Caco-2 (cell line): Measurements from ENCODE around the gene CDH2. TPM values are rescaled to one million over a fixed set of nuclear protein-coding genes. Genes with fewer than 3 reads are reported as not detected.

ENCODE experiments used
- BruUV-seq: library from RNA; stranded (reverse); fragments of 400-500 nt; replicated peaks from 2 replicates; lab custom pipeline; 2021; lab: Mats Ljungman, UMichigan
- CTCF ChIA-PET: fragments of 300-600 bp; sonication (Branson Sonifier 250); formaldehyde crosslinking; loops from one replicate; lab custom pipeline; 2022; ENCODE audit warnings: antibody characterized with exemption; lab: Charles Lee
- POLR2A ChIA-PET: fragments of 300-600 bp; sonication (Branson Sonifier 250); formaldehyde crosslinking; loops from one replicate; lab custom pipeline; 2022; ENCODE audit warnings: antibody characterized with exemption; lab: Charles Lee
- DNase-seq, 2 experiments: peaks; one replicate each; pipeline versions ENCODE4 v3.0.0 to v3.0.0-alpha.2; 2020 to 2022
- H3K27me3 ChIP-seq: replicated peaks from 2 replicates; pipeline ENCODE4 v1.6.0; 2011; ENCODE audit warnings: low read length; ENCODE audit not compliant: control insufficient read depth, insufficient read depth
- H3K36me3 ChIP-seq: 2 replicates; pipeline ENCODE4 v1.5.1; 2011; ENCODE audit warnings: low read length; ENCODE audit not compliant: control insufficient read depth, insufficient read depth
- H3K4me1 ChIP-seq: fragments of 250-450 bp; sonication (Bioruptor Pico); 2 replicates; pipeline ENCODE4 v1.5.1; 2020; ENCODE audit warnings: mild to moderate bottlenecking
- H3K4me3 ChIP-seq: 2 replicates; pipeline ENCODE4 v1.5.1; 2011; ENCODE audit warnings: low read depth, mild to moderate bottlenecking, control low read depth, low read length
- H3K9me3 ChIP-seq: fragments of 250-450 bp; sonication (Bioruptor Pico); 2 replicates; pipeline ENCODE4 v1.5.1; 2020; ENCODE audit warnings: mild to moderate bottlenecking, moderate library complexity
- H3K27ac Mint-ChIP-seq: one replicate; pipeline ENCODE4 v1.8.0; 2022; ENCODE audit warnings: mixed read lengths; ENCODE audit not compliant: unreplicated experiment
- H3K27me3 Mint-ChIP-seq: one replicate; pipeline ENCODE4 v1.8.0; 2022; ENCODE audit warnings: mixed read lengths; ENCODE audit not compliant: insufficient read depth, unreplicated experiment
- H3K36me3 Mint-ChIP-seq: one replicate; pipeline ENCODE4 v1.8.0; 2022; ENCODE audit warnings: mild to moderate bottlenecking, mixed read lengths; ENCODE audit not compliant: insufficient read depth, unreplicated experiment
- H3K4me1 Mint-ChIP-seq: one replicate; pipeline ENCODE4 v1.8.0; 2022; ENCODE audit warnings: low read depth, mixed read lengths; ENCODE audit not compliant: unreplicated experiment
- H3K4me3 Mint-ChIP-seq: one replicate; pipeline ENCODE4 v1.8.0; 2022; ENCODE audit warnings: mild to moderate bottlenecking, moderate library complexity, mixed read lengths; ENCODE audit not compliant: unreplicated experiment
- H3K9me3 Mint-ChIP-seq: one replicate; pipeline ENCODE4 v1.8.0; 2022; ENCODE audit warnings: mixed read lengths; ENCODE audit not compliant: unreplicated experiment
- CTCF ChIP-seq, 2 experiments: fragments of 200-600 bp in 1 of 2; IDR thresholded peaks; 1 replicate in 1 of 2; 2 replicates in 1 of 2; pipeline versions ENCODE4 v1.5.1 to v1.8.0; 2011 to 2022; ENCODE audit warnings: antibody characterized with exemption in 1 of 2, control low read depth in 1 of 2, inconsistent platforms in 1 of 2, low read depth in 1 of 2, low read length in 1 of 2, mild to moderate bottlenecking in 1 of 2, moderate library complexity in 1 of 2; ENCODE audit not compliant: insufficient read depth in 1 of 2, severe bottlenecking in 1 of 2, unreplicated experiment in 1 of 2
- intact Hi-C: fragments of 100-400 bp; cut with micrococcal nuclease; formaldehyde crosslinking; loops from one replicate; pipeline ENCODE4 v1.10.0; 2022; ENCODE audit not compliant: unreplicated experiment
- total RNA-seq: library from RNA; stranded (reverse); gene quantifications from 2 replicates; pipeline ENCODE4 v1.2.3, GENCODE V29; 2022

The CDH2 gene
- total RNA-seq, 1 experiment from 2014 or later: 1.4 TPM

- intact Hi-C loops: no loop called here
- no peak overlapping the region for H3K27ac Mint-ChIP-seq
Observed at GRCh38 chr18:28015671-28016070, 161.3 kb downstream of the CDH2 start.

GRCh38 chr18:28013066-28013465 is 163.9 kb downstream of the CDH2 start:
- no peak overlapping the region for H3K4me3 Mint-ChIP-seq
- TF ChIP-seq CTCF (IDR thresholded peaks at IDR 0.05; ENCODE audit: insufficient read depth in 1 of 2, low read depth in 1 of 2, low read length in 1 of 2, severe bottlenecking in 1 of 2, unreplicated experiment in 1 of 2): no peak
- H3K4me1 Mint-ChIP-seq: no peaks in the 10 kb centered on the region
- Histone ChIP-seq H3K4me3 (no peak overlapping the region), H3K9me3 (no peaks in the 10 kb centered on the region), H3K27me3 (no peaks in the 10 kb centered on the region), H3K36me3 (no peaks in the 10 kb centered on the region), H3K4me1 (no peaks in the 10 kb centered on the region)
- intact Hi-C loops: loop anchor here (2.0 to 5.0 kb wide), 3 partner anchors 94 to 234 kb away; no protein-coding TSS in a partner anchor
- H3K9me3 Mint-ChIP-seq: no peaks in the 10 kb centered on the region
- CTCF ChIA-PET: no interaction called here
- H3K27me3 Mint-ChIP-seq: no peaks in the 10 kb centered on the region
- POLR2A ChIA-PET: no interaction called here
- H3K36me3 Mint-ChIP-seq: no peaks in the 10 kb centered on the region
- DNase-seq: no peak
- no peak overlapping the region for H3K27ac Mint-ChIP-seq
- no TSS peak for BruUV-seq

More at GRCh38 chr18:28015671-28016070, 161.3 kb downstream of the CDH2 start:
- DNase-seq: no peak
- no peaks in the 10 kb centered on the region for H3K27me3 Mint-ChIP-seq
- Histone ChIP-seq H3K9me3 (no peaks in the 10 kb centered on the region), H3K27me3 (no peaks in the 10 kb centered on the region), H3K4me1 (no peaks in the 10 kb centered on the region), H3K4me3 (no peak overlapping the region), H3K36me3 (no peaks in the 10 kb centered on the region)
- ChIA-PET CTCF (no interaction called here), POLR2A (no interaction called here)
- BruUV-seq: no TSS peak
- H3K4me3 Mint-ChIP-seq: no peak overlapping the region
- no peaks in the 10 kb centered on the region for H3K36me3 Mint-ChIP-seq
- no peaks in the 10 kb centered on the region for H3K4me1 Mint-ChIP-seq
- no peak for TF ChIP-seq CTCF (IDR thresholded peaks at IDR 0.05; ENCODE audit: insufficient read depth in 1 of 2, low read depth in 1 of 2, low read length in 1 of 2, severe bottlenecking in 1 of 2, unreplicated experiment in 1 of 2)
- no peaks in the 10 kb centered on the region for H3K9me3 Mint-ChIP-seq

- Mint-ChIP-seq H3K27ac (no peak overlapping the region), H3K4me3 (no peak overlapping the region), H3K27me3 (no peaks in the 10 kb centered on the region), H3K9me3 (no peaks in the 10 kb centered on the region), H3K4me1 (no peaks in the 10 kb centered on the region), H3K36me3 (no peaks in the 10 kb centered on the region)
- Histone ChIP-seq H3K36me3 (no peaks in the 10 kb centered on the region), H3K4me1 (no peaks in the 10 kb centered on the region), H3K9me3 (no peaks in the 10 kb centered on the region), H3K27me3 (no peaks in the 10 kb centered on the region), H3K4me3 (no peak overlapping the region)
- POLR2A ChIA-PET: no interaction called here
- no peak for DNase-seq
- CTCF ChIA-PET: no interaction called here
- no peak for TF ChIP-seq CTCF (IDR thresholded peaks at IDR 0.05; ENCODE audit: insufficient read depth in 1 of 2, low read depth in 1 of 2, low read length in 1 of 2, severe bottlenecking in 1 of 2, unreplicated experiment in 1 of 2)
- intact Hi-C loops: loop anchor here (2.0 to 5.0 kb wide), 3 partner anchors 95 to 234 kb away; no protein-coding TSS in a partner anchor
- BruUV-seq: no TSS peak
Observed at GRCh38 chr18:28012336-28012735, 164.6 kb downstream of the CDH2 start.
